K562 (cell line): ENCODE measurements around the gene LRMDA. TPM values are rescaled to one million over a fixed set of nuclear protein-coding genes. Genes with fewer than 3 reads are reported as not detected.

Experiments
- ATAC-seq: fragments of 200-7000 bp; cut with Tn5 transposase; 3 replicates; pipeline ENCODE4 v1.9.1; 2020; ENCODE audit warnings: moderate library complexity
- BruUV-seq: library from RNA; stranded (reverse); fragments of 400-500 nt; replicated peaks from 2 replicates; lab custom pipeline; 2021; lab: Mats Ljungman, UMichigan
- CTCF ChIA-PET: fragments of 300-600 bp; formaldehyde crosslinking; extraction: SDS; loops from one replicate; lab custom pipeline; 2021; ENCODE audit warnings: low intra/inter-chr PET ratio; lab: Yijun Ruan, JAX
- POLR2A ChIA-PET: fragments of 300-600, 350-650 bp; sonication (Branson Sonifier 250); formaldehyde crosslinking; extraction: SDS; loops from one replicate; lab custom pipeline; 2021; ENCODE audit warnings: antibody characterized with exemption, inconsistent platforms; lab: Yijun Ruan, JAX
- DNase-seq, 4 experiments: peaks; one replicate each; pipeline versions ENCODE4 v3.0.0 to v3.0.0-alpha.2; 2011 to 2018; ENCODE audit warnings: low spot score in 3 of 4, mixed read lengths in 3 of 4; ENCODE audit errors: extremely low read depth in 1 of 4
- FAIRE-seq: peaks from 2 replicates; lab custom pipeline; 2011; peaks lifted over from hg19 to GRCh38; lab: Jason Lieb, UNC
- H2AFZ ChIP-seq: 2 replicates; pipeline ENCODE4 v1.6.0; 2011; ENCODE audit warnings: low read depth, low read length, control low read depth, inconsistent platforms
- H3K27ac ChIP-seq: fragments of 200-600 bp; 3 replicates; pipeline ENCODE4 v1.8.0; 2011; ENCODE audit warnings: low read depth, mild to moderate bottlenecking, control low read depth, inconsistent platforms, low read length, moderate library complexity, mixed read lengths; ENCODE audit errors: extremely low read depth
- H3K27me3 ChIP-seq, 2 experiments: fragments of 300-600 bp in 1 of 2; 2 replicates in 1 of 2; 3 replicates in 1 of 2; pipeline versions ENCODE4 v1.6.0 to v1.8.0; 2011; ENCODE audit warnings: inconsistent platforms in 2 of 2, low read length in 2 of 2, mild to moderate bottlenecking in 1 of 2, mixed read lengths in 1 of 2, moderate library complexity in 1 of 2; ENCODE audit not compliant: control insufficient read depth in 2 of 2, insufficient read depth in 2 of 2
- H3K36me3 ChIP-seq: fragments of 300-600 bp; 3 replicates; pipeline ENCODE4 v1.8.0; 2011; ENCODE audit warnings: mild to moderate bottlenecking, low read length, inconsistent platforms; ENCODE audit not compliant: control insufficient read depth, insufficient read depth
- H3K4me1 ChIP-seq, 2 experiments: fragments of 200-600 bp in 1 of 2; replicated peaks in 1 of 2; 2 replicates in 1 of 2; 3 replicates in 1 of 2; pipeline versions ENCODE4 v1.5.1 to v1.8.0; 2011; ENCODE audit warnings: inconsistent platforms in 2 of 2, low read length in 2 of 2, mild to moderate bottlenecking in 1 of 2, mixed read lengths in 1 of 2, moderate library complexity in 1 of 2; ENCODE audit not compliant: control insufficient read depth in 2 of 2, insufficient read depth in 2 of 2
- H3K4me2 ChIP-seq: 2 replicates; pipeline ENCODE4 v1.6.1; 2011; ENCODE audit warnings: low read length, control low read depth, inconsistent platforms, mixed read lengths; ENCODE audit not compliant: insufficient read depth
- H3K4me3 ChIP-seq: fragments of 200-600 bp; sonication (generic), shearing (Covaris generic); 2 replicates; pipeline ENCODE4 v1.5.1; 2016; ENCODE audit warnings: control low read depth, inconsistent platforms
- H3K79me2 ChIP-seq: fragments of 200-600 bp; 3 replicates; pipeline ENCODE4 v1.8.0; 2011; ENCODE audit warnings: low read length, inconsistent platforms; ENCODE audit not compliant: control insufficient read depth, insufficient read depth
- H3K9ac ChIP-seq, 2 experiments: 2 replicates each; pipeline versions ENCODE4 v1.6.0 to v1.6.1; 2011; ENCODE audit warnings: low read depth in 2 of 2, low read length in 2 of 2, control low read depth in 1 of 2, inconsistent platforms in 1 of 2, mild to moderate bottlenecking in 1 of 2, mixed read lengths in 1 of 2; ENCODE audit not compliant: insufficient read depth in 1 of 2
- H3K9me1 ChIP-seq: one replicate; pipeline ENCODE4 v1.6.0; 2011; ENCODE audit warnings: inconsistent platforms, mild to moderate bottlenecking, low read length, moderate library complexity; ENCODE audit not compliant: control insufficient read depth, insufficient read depth
- H3K9me3 ChIP-seq: replicated peaks from 2 replicates; pipeline ENCODE4 v1.5.1; 2011; ENCODE audit warnings: low read depth, low read length, inconsistent platforms; ENCODE audit not compliant: control insufficient read depth, insufficient read depth
- H4K20me1 ChIP-seq: replicated peaks from 2 replicates; pipeline ENCODE4 v1.6.1; 2011; ENCODE audit warnings: low read length, inconsistent platforms, mixed read lengths; ENCODE audit not compliant: control insufficient read depth, insufficient read depth
- ETS2 ChIP-seq: IDR thresholded peaks from 2 replicates; pipeline ENCODE4 v1.6.1; 2016; ENCODE audit warnings: borderline replicate concordance, missing genetic modification characterization, mild to moderate bottlenecking, moderate library complexity, missing compliant biosample characterization; ENCODE audit not compliant: poor library complexity, severe bottlenecking
- MITF ChIP-seq: IDR thresholded peaks from 2 replicates; pipeline ENCODE4 v1.6.1; 2014; ENCODE audit warnings: antibody characterized with exemption
- PHF21A ChIP-seq: fragments of 450-650 bp; IDR thresholded peaks from 2 replicates; pipeline ENCODE4 v1.6.1; 2017; ENCODE audit warnings: low read depth, borderline replicate concordance
- RBM14 ChIP-seq: fragments of 200-400 bp; formaldehyde crosslinking; IDR thresholded peaks from 2 replicates; pipeline ENCODE4 v1.6.1; 2018; ENCODE audit warnings: low read depth, mild to moderate bottlenecking, low read length, moderate library complexity, borderline replicate concordance; ENCODE audit not compliant: insufficient read depth
- SIX5 ChIP-seq, 2 experiments: IDR thresholded peaks; 2 replicates each; pipeline ENCODE4 v1.6.1; 2011; ENCODE audit warnings: low read length in 2 of 2, borderline replicate concordance in 1 of 2, low read depth in 1 of 2, mild to moderate bottlenecking in 1 of 2, moderate library complexity in 1 of 2; ENCODE audit not compliant: insufficient read depth in 1 of 2
- SLC30A9 ChIP-seq: fragments of 250-450 bp; sonication (Bioruptor Pico); IDR thresholded peaks from 2 replicates; pipeline ENCODE4 v1.8.0; 2022; ENCODE audit warnings: mild to moderate bottlenecking, moderate library complexity
- SMAD1 ChIP-seq: fragments of 150-350 bp; IDR thresholded peaks from 2 replicates; pipeline ENCODE4 v1.6.1; 2014; ENCODE audit warnings: low read length, low read depth; ENCODE audit not compliant: partially characterized antibody
- SRSF9 ChIP-seq: fragments of 200-400 bp; formaldehyde crosslinking; IDR thresholded peaks from 2 replicates; pipeline ENCODE4 v1.6.1; 2017; ENCODE audit warnings: low read depth, low read length, borderline replicate concordance
- ZNF174 ChIP-seq: fragments of 250-450 bp; sonication (Bioruptor Pico); IDR thresholded peaks from 2 replicates; pipeline ENCODE4 v1.4.0; 2020; ENCODE audit warnings: mild to moderate bottlenecking
- ZNF75A ChIP-seq: fragments of 450-650 bp; formaldehyde crosslinking; IDR thresholded peaks from 2 replicates; pipeline ENCODE4 v1.4.0; 2020; ENCODE audit warnings: mild to moderate bottlenecking
- WGBS: fragments of 100-300 bp; shearing (Covaris generic); methylation state at CpG from one replicate; pipeline ENCODE4 v1.1.6; 2016; ENCODE audit warnings: low coverage, mixed read lengths; ENCODE audit not compliant: insufficient coverage; ENCODE audit errors: missing lambda C conversion rate; 5-methylcytosine and 5-hydroxymethylcytosine counted together
- in situ Hi-C: fragments of 300-500 bp; cut with MboI; formaldehyde crosslinking; loops from 4 replicates; pipeline ENCODE4 v1.15.0; 2018; ENCODE audit warnings: inconsistent platforms, mixed read lengths
- intact Hi-C: fragments of 100-400 bp; cut with micrococcal nuclease; formaldehyde crosslinking; loops from 2 replicates; pipeline ENCODE4 v1.14.2; 2022
- polyA plus RNA-seq, 8 experiments: library from polyadenylated mRNA; depleted of rRNA in 4 of 8; stranded (reverse) in 5 of 8; unstranded in 3 of 8; fragments of >200 nt; fragmentation: Nextera tagmentation in 2 of 8; fragmentation: Illumina TruSeq in 1 of 8; extraction: Ambion mirVana in 2 of 8; extraction: Trizol in 1 of 8; gene quantifications; 2 replicates each; pipeline versions ENCODE4 v1.2.1 to v1.2.3, GENCODE V29; 2011 to 2014; ENCODE audit warnings: inconsistent platforms in 1 of 8, missing spikeins in 1 of 8
- total RNA-seq, 7 experiments: library from RNA; depleted of rRNA in 6 of 7; stranded (reverse); fragments of >200 nt in 6 of 7; fragmentation: Illumina TruSeq in 2 of 7; extraction: Trizol in 2 of 7; gene quantifications; 2 replicates each; pipeline versions ENCODE4 v1.2.1 to v1.2.3, GENCODE V29; 2011 to 2021; ENCODE audit warnings: low replicate concordance in 1 of 7
- TF ChIP-seq, protein P1 (sequence below): fragments of 250-450 bp; sonication (Bioruptor Pico); IDR thresholded peaks from 2 replicates; pipeline ENCODE4 v1.5.0; 2021

Gene LRMDA
- total and polyA plus RNA-seq, 9 of the 15 experiments (the other 6 are each of a cell fraction or from before 2014, with no cell fraction given): 0.25 TPM; not detected in 8

DNA sequence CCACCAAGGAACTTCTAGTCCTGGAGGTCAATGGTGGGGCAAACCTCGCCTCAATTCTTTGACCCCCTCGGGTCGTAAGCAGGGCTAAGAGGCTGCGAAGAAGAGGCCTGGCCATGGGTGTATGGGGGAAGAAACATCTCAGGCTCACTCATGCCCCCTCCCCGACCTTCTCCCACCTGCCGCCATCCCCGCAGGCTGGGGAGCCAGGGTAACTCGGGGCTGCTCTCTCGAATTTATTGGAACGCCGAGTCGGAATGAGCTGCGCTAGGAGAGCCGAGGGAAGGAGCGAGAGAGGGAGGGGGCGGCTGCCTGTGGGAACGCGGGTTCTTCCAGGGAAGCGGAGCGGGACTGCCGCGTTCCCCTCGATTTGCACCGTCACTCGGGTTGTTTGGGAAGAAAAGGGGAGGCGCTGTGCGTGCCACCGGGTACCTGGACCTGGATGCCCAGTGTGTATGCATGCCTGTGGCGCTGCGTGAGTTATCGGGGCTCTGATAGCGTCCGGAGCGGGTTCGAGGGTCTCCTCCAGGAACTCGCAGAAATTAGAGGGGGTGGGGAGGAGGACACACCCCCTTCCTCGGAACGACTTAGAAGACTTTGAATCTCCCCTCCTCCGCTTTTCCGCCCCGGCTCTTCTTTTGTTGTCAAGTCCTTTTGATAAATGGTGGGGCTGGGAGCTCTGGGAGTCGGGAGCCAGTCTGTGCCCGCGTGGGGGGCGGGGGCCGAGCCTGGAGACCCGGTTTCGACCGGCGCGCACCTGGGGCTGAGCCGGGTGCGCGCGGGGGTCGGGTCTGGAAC lies 28.1 kb upstream of the LRMDA start:
- no peaks in the 10 kb centered on the region for H3K36me3 ChIP-seq
- ATAC-seq (no peak), FAIRE-seq (no peak), DNase-seq (no peak)
- no peak overlapping the region for H3K4me3 ChIP-seq
- TF ChIP-seq SRSF9: no peak
- TF ChIP-seq, protein P1, sequence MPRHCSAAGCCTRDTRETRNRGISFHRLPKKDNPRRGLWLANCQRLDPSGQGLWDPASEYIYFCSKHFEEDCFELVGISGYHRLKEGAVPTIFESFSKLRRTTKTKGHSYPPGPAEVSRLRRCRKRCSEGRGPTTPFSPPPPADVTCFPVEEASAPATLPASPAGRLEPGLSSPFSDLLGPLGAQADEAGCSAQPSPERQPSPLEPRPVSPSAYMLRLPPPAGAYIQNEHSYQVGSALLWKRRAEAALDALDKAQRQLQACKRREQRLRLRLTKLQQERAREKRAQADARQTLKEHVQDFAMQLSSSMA (CRISPR knock-in tag): no peak
- TF ChIP-seq SLC30A9: no peak
- no peak for TF ChIP-seq RBM14
- no peak for TF ChIP-seq ETS2 (tag)
- TF ChIP-seq SIX5 (IDR thresholded peaks at IDR 0.05; ENCODE audit: borderline replicate concordance in 1 of 2, insufficient read depth in 1 of 2, low read depth in 1 of 2, low read length in 2 of 2): no peak
- no peak for TF ChIP-seq ZNF75A (CRISPR knock-in tag)
- no peak for TF ChIP-seq MITF
- TF ChIP-seq PHF21A: no peak
- TF ChIP-seq SMAD1: no peak
- no peak for TF ChIP-seq ZNF174 (CRISPR knock-in tag)
- H3K27ac ChIP-seq: no peak overlapping the region
- H4K20me1 ChIP-seq: peaks cover 4% of the 10 kb centered on the region; the same call in 1 of the 2 replicates
- H3K9me1 ChIP-seq: no peaks in the 10 kb centered on the region
- H3K79me2 ChIP-seq: no peaks in the 10 kb centered on the region
- no peak overlapping the region for H3K4me2 ChIP-seq
- ChIA-PET POLR2A (interaction anchor here (0.6 kb wide), 1 partner anchor 1605 kb away, joined by 3 read pairs; no protein-coding TSS in a partner anchor), CTCF (no interaction called here)
- H3K9me3 ChIP-seq: no peaks in the 10 kb centered on the region
- 6% methylated on average over 45 of the region's 56 CpGs for WGBS
- no peak overlapping the region for H3K9ac ChIP-seq
- H2AFZ ChIP-seq: no peak overlapping the region
- intact Hi-C loops (loop anchor here (5.0 to 10.0 kb wide), 4 partner anchors 521 to 1581 kb away; no protein-coding TSS in a partner anchor), in situ Hi-C loops (no loop called here)
- no TSS peak for BruUV-seq
- H3K27me3 ChIP-seq: peaks cover 62 to 94% of the 10 kb centered on the region in 2 experiments
- H3K4me1 ChIP-seq: peaks cover 0 to 76% of the 10 kb centered on the region in 2 experiments; a peak in 3 of 5 replicates
